Measurements from ENCODE around the gene AGPAT4.

GRCh38 chr6:161218222-161218621, 55.6 kb downstream of the AGPAT4 start:
- TF ChIP-seq POLR2A (IDR thresholded peaks at IDR 0.05) (no peak), CTCF (IDR thresholded peaks at IDR 0.05) (no peak)

All from breast epithelium (tissue), 3 donors.